Activated CD4-positive, alpha-beta T cell treated with anti-CD3 and anti-CD28 coated beads, Interleukin-2, amount 10 ng/mL, durations not matched to agents 24 days and 14 days (primary cell): ENCODE measurements around the gene CEP164. TPM values are rescaled to one million over a fixed set of nuclear protein-coding genes. Genes with fewer than 3 reads are reported as not detected.

Source experiments
- DNase-seq: peaks from one replicate; pipeline ENCODE4 v3.0.0; 2022
- H3K27ac Mint-ChIP-seq: one replicate; pipeline ENCODE4 v1.8.0; 2022; ENCODE audit warnings: mild to moderate bottlenecking, mixed read lengths
- H3K27me3 Mint-ChIP-seq: one replicate; pipeline ENCODE4 v1.8.0; 2022; ENCODE audit warnings: mixed read lengths
- H3K36me3 Mint-ChIP-seq: one replicate; pipeline ENCODE4 v1.8.0; 2022; ENCODE audit warnings: low read depth, mild to moderate bottlenecking, mixed read lengths
- H3K4me1 Mint-ChIP-seq: one replicate; pipeline ENCODE4 v1.8.0; 2021; ENCODE audit warnings: mixed read lengths
- H3K4me3 Mint-ChIP-seq: one replicate; pipeline ENCODE4 v1.8.0; 2022; ENCODE audit warnings: mild to moderate bottlenecking, moderate library complexity, mixed read lengths
- H3K9me3 Mint-ChIP-seq: one replicate; pipeline ENCODE4 v1.8.0; 2021; ENCODE audit warnings: mixed read lengths
- intact Hi-C: fragments of 100-400 bp; cut with micrococcal nuclease; formaldehyde crosslinking; loops from one replicate; pipeline ENCODE4 v1.15.1; 2023
- total RNA-seq: library from RNA; stranded (reverse); gene quantifications from 2 replicates; pipeline ENCODE4 v1.2.3, GENCODE V29; 2022

The CEP164 gene
- total RNA-seq, 1 donor from 2014 or later: 39.0 TPM

DNA sequence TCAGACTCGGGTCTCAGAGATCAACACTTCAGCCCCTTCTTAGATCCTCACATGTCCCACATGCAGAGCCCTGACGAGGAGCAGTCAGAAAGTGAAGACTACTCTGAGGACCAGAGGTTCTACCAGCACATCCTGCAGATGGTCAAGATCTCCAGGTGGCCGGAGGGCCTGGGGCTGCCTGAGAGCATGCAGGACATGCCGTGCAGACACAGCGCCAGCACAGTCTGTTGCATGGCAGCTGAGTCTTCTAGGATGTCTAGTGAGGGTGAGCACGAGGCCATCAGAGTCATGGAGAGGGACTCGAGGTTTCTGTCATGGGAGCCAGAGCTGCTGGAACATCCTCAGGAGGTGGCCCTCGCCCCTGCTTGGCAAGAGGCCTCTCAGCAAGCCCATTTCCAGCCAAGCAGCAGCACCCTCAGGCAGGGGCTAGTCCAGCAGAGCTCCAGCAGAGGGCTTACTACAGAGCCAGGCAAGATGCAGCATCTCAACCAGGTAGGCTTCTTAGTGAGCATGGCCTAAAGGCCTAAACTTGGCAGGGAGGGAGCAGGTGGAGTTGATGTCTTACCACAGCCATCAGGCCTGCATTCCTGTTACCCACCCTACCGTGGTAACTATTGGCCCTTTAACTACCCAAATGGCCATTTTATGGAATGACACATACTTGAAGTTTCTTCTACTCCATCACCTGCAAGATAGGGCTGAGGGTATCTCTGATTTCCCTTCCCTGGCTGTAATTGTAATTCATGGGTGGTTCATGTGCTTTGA is 28.7 kb downstream of the CEP164 start:
- DNase-seq: no peak
- Mint-ChIP-seq H3K4me3 (no peak overlapping the region), H3K9me3 (no peaks in the 10 kb centered on the region), H3K27ac (no peak overlapping the region), H3K4me1 (no peaks in the 10 kb centered on the region), H3K27me3 (no peaks in the 10 kb centered on the region), H3K36me3 (peaks cover 22% of the 10 kb centered on the region)
- intact Hi-C loops: no loop called here

DNA sequence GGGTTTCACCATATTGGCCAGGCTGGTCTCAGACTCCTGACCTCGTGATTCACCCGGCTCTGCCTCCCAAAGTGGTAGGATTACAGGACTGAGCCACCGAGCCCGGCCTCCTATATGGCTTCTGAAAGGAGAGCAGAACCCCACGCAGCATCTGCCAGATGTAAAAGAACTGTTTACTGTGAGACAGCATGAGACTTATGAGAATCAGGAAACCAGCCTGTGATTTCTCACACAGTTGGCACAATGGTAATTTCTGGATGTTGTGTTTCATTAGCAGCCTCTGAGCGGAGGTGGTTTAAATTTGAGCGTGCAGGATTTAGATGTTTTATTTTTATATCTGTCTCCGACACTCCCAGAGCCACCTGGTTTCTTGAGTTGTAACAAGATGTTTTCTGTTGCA is 33.8 kb downstream of the CEP164 start:
- Mint-ChIP-seq H3K4me3 (no peak overlapping the region), H3K27ac (no peak overlapping the region), H3K36me3 (peaks cover 37% of the 10 kb centered on the region), H3K9me3 (no peaks in the 10 kb centered on the region), H3K27me3 (no peaks in the 10 kb centered on the region), H3K4me1 (no peaks in the 10 kb centered on the region)
- no peak for DNase-seq
- intact Hi-C loops: no loop called here

DNA sequence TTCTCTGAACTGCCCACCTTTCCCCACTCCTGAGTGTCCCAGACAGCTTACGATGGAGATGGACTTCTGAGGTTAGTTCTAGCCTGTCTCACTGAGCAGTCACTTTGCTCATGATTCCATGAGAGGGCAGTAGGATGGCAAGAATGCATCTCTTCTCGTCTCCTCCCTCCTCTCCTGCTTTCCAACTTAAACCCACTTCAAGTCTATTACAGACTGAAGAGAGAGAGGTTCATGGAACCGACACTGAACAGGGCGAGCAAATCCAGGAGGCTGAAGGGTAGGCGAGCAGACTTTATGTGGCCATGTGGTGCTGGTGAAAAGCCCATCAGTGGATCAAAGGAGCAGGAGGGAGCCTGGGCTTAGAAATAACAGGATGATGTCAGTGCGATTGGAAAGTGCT is 38.6 kb downstream of the CEP164 start:
- H3K36me3 Mint-ChIP-seq: peaks cover 35% of the 10 kb centered on the region
- no peak overlapping the region for H3K4me3 Mint-ChIP-seq
- H3K27ac Mint-ChIP-seq: no peak overlapping the region
- H3K27me3 Mint-ChIP-seq: no peaks in the 10 kb centered on the region
- H3K4me1 Mint-ChIP-seq: no peaks in the 10 kb centered on the region
- intact Hi-C loops: no loop called here
- no peak for DNase-seq
- no peaks in the 10 kb centered on the region for H3K9me3 Mint-ChIP-seq

DNA sequence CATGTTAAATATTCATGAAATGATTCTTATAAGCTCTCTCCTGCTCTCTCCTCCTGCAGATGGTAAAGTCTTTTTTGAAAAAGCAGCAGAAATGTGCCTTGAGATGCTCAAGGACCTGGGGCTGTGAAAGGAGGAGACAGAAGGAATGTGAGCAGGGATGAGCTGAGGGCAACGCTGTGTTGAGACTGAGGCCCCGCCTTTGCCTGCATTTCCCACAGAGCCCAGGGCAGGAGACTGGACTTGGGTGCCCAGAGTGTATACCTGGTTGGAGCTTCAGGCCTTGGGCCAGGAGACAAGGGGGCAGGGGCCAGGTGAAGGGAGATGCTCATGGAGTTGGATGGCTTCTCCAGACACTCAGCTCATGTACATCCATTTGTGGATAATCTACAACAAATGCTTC is 39.2 kb downstream of the CEP164 start:
- Mint-ChIP-seq H3K27me3 (no peaks in the 10 kb centered on the region), H3K4me3 (no peak overlapping the region), H3K4me1 (no peaks in the 10 kb centered on the region), H3K9me3 (no peaks in the 10 kb centered on the region), H3K36me3 (peaks cover 38% of the 10 kb centered on the region), H3K27ac (no peak overlapping the region)
- intact Hi-C loops: no loop called here
- no peak for DNase-seq

DNA sequence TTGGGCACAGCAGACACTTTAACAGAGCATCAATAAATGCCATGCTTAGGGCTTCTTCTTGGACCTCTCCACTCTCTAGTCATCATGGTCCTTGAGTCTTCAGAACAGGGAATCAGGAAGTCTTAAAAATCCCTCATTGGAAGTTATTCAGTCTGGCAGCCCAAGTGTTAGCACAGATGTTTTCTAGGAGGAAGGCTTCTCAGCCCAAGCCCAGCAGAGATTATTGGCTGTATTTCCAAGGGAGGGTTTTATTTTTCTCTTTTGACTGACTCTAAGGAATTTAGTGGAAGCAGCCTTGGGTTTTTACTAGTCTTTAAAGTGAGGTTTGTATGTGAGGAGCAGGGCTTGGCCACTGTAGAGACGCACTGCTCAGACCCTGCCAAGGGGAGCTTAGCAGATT is 41.9 kb downstream of the CEP164 start:
- peaks cover 31% of the 10 kb centered on the region for H3K36me3 Mint-ChIP-seq
- no peaks in the 10 kb centered on the region for H3K4me1 Mint-ChIP-seq
- no peaks in the 10 kb centered on the region for H3K9me3 Mint-ChIP-seq
- H3K4me3 Mint-ChIP-seq: no peak overlapping the region
- DNase-seq: no peak
- H3K27ac Mint-ChIP-seq: no peak overlapping the region
- H3K27me3 Mint-ChIP-seq: no peaks in the 10 kb centered on the region
- intact Hi-C loops: no loop called here

DNA sequence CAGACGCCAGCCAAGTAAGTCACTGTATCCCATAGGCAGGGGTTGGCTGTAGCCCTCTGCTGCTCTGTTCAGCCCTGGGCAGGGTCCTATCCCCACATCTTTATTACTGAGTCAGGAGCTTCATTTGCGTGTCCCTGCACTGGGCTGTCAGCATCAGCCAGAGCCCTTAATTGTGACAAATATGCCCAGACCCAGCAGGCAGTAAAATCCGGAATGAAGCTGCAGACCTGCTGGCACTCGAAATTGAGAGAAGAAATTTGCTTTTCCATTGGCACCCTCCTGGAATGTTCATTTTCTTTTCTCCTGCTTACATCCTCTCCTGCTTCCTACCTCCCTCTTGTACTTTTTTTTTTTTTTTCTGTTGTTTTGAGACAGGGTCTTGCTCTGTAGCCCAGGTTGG is 43.8 kb downstream of the CEP164 start:
- no peak for DNase-seq
- no peaks in the 10 kb centered on the region for H3K4me1 Mint-ChIP-seq
- H3K9me3 Mint-ChIP-seq: no peaks in the 10 kb centered on the region
- intact Hi-C loops: no loop called here
- no peaks in the 10 kb centered on the region for H3K27me3 Mint-ChIP-seq
- no peak overlapping the region for H3K4me3 Mint-ChIP-seq
- H3K36me3 Mint-ChIP-seq: peaks cover 25% of the 10 kb centered on the region
- H3K27ac Mint-ChIP-seq: no peak overlapping the region

DNA sequence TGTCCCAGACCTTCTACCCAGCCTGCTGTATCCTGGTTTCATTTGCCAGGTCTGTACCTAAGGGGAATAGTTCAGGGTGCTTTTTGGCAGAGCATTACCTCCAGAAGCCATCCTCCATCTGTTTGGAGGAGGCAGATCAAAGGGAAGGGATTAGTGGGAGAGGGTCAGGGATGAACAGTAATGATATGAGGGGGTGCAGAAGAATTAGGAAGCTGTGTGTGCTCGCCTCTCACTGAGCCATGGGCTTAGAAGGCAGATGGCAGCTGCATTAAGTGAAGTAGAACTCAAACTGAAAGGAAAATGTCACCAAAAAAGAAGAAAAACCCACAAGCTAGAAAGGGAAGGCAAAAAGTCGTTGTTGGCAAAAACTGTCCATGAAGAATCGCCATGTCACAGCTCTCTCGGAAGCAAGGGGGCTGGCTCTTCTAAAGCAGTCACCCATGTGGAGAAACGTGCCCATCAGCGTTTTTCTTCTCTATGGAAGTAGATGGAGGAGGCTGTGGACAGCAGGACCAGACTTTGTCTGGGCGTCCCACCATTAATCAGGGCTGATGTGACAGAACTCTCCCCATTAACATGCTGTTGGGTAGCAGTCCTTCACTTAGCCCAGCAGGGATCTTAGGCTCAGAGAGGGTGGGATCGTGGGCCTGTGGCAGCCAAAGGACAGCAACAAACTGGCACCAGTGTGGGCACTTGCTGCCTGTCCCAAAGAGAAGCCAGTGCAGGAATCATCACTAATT is 46.8 kb downstream of the CEP164 start:
- intact Hi-C loops: no loop called here
- Mint-ChIP-seq H3K9me3 (no peaks in the 10 kb centered on the region), H3K4me1 (no peaks in the 10 kb centered on the region), H3K36me3 (peaks cover 25% of the 10 kb centered on the region), H3K4me3 (no peak overlapping the region), H3K27me3 (no peaks in the 10 kb centered on the region), H3K27ac (no peak overlapping the region)
- DNase-seq: no peak

DNA sequence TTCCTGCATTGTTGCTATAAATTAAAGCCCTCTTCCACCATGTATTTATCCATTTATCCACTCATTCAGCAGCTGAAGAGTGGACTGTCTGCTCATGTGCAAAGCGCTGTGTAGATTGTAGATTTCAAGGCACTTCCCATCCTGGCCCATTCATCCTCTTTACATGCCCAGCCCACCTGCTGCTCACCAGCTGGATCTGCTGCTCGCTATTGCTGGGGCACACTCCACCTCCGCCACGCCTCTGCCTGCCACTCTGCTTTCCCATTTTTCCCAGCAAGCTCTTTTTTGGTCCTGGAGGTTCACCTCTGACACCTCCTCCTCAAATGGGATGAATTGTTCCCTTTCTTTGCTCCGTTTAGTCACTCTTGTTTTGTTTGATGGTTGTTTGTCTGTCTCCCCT is 48.3 kb downstream of the CEP164 start:
- H3K9me3 Mint-ChIP-seq: no peaks in the 10 kb centered on the region
- H3K4me1 Mint-ChIP-seq: no peaks in the 10 kb centered on the region
- no peaks in the 10 kb centered on the region for H3K27me3 Mint-ChIP-seq
- H3K36me3 Mint-ChIP-seq: peaks cover 23% of the 10 kb centered on the region
- no peak overlapping the region for H3K4me3 Mint-ChIP-seq
- H3K27ac Mint-ChIP-seq: no peak overlapping the region
- no peak for DNase-seq
- intact Hi-C loops: no loop called here

DNA sequence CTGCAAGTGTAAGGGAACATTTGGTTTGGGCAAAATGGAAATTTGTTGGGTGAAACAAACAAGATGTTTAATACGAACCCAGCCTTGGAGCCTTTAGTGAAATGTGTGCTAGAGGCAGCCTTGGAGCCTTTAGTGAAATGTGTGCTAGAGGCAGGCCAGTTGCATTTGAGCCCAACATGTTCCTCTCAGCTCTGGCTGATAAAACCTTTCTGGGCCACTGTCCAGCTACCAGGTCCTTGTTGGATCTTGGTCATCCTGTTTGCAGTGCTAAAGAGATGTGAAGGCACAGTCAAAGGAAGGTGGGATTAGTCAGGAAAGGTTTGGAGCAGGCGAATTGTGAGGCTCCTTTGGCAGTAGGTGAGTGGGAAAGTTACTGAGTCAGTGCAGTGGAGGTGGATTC is 48.9 kb downstream of the CEP164 start:
- Mint-ChIP-seq H3K4me3 (no peak overlapping the region), H3K36me3 (peaks cover 20% of the 10 kb centered on the region), H3K27me3 (no peaks in the 10 kb centered on the region), H3K4me1 (no peaks in the 10 kb centered on the region), H3K9me3 (no peaks in the 10 kb centered on the region), H3K27ac (no peak overlapping the region)
- intact Hi-C loops: no loop called here
- DNase-seq: no peak

DNA sequence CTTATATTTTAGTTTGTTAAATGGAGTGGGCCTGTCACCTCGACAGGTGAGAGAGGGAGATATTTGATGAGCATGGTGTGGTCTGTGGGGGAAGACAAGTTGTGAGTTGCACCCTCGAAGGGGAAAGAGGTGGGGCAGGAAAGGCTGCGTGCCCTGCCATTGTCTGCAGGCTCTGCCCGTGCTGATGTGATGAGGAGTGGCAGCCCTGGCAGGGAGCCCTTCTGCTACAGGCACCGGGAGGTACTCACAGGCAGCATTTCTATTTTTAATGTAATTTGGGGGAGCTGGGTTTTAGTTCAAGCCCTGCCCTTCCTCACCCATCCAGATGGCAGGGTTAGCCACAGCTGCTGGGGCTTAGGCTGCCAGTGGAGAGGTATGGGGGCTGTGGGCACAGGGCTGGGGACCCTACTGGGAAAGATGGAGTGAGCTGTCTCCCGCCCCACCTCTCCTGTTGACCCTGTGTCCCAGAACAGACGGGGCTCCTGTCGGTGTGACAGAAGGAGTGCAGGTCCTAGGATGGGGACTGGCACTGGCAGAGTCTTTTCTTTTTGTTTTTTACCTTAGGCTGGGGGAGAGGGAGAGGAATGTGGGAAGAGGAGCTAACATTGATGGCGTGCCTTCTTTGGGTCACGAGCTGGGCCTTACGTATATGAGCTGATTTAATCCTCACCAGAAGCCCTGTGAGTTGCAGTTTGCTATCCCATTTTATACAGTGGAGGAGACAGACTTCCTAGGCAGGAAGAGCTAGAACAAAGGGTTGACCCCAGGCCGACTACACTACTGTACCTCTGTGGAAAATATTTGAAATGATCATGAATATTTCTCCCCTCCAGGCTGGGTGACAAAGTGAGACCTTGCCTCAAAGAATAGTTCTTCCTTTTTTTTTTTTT is 51.6 kb downstream of the CEP164 start:
- intact Hi-C loops: no loop called here
- no peaks in the 10 kb centered on the region for H3K4me1 Mint-ChIP-seq
- no peak overlapping the region for H3K4me3 Mint-ChIP-seq
- H3K27me3 Mint-ChIP-seq: no peaks in the 10 kb centered on the region
- H3K9me3 Mint-ChIP-seq: no peaks in the 10 kb centered on the region
- H3K27ac Mint-ChIP-seq: peak overlapping the region; percentile 29
- peaks cover 8% of the 10 kb centered on the region for H3K36me3 Mint-ChIP-seq
- no peak for DNase-seq

DNA sequence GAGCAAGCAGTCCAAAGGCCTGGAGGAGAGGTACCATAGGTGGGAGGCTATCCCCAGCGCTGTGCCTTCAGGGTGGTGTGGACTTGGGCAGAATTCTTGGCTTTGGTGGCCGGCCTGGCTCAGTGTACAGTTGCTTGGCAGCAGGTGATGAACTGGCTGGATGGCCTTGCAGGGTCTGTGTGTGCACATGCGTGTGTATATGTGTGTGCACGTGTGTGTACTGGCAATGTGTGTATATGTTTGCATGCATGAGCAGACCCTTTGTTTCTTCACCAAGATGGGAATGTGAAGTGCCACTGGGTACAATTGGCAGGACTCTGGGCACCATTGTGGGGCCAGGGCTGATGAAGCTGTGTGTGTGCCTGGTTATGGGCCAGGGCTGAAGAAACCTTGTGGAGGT is 53.0 kb downstream of the CEP164 start:
- Mint-ChIP-seq H3K4me1 (no peaks in the 10 kb centered on the region), H3K27ac (no peak overlapping the region), H3K9me3 (no peaks in the 10 kb centered on the region), H3K27me3 (no peaks in the 10 kb centered on the region), H3K4me3 (no peak overlapping the region), H3K36me3 (peaks cover 8% of the 10 kb centered on the region)
- intact Hi-C loops: no loop called here
- no peak for DNase-seq

DNA sequence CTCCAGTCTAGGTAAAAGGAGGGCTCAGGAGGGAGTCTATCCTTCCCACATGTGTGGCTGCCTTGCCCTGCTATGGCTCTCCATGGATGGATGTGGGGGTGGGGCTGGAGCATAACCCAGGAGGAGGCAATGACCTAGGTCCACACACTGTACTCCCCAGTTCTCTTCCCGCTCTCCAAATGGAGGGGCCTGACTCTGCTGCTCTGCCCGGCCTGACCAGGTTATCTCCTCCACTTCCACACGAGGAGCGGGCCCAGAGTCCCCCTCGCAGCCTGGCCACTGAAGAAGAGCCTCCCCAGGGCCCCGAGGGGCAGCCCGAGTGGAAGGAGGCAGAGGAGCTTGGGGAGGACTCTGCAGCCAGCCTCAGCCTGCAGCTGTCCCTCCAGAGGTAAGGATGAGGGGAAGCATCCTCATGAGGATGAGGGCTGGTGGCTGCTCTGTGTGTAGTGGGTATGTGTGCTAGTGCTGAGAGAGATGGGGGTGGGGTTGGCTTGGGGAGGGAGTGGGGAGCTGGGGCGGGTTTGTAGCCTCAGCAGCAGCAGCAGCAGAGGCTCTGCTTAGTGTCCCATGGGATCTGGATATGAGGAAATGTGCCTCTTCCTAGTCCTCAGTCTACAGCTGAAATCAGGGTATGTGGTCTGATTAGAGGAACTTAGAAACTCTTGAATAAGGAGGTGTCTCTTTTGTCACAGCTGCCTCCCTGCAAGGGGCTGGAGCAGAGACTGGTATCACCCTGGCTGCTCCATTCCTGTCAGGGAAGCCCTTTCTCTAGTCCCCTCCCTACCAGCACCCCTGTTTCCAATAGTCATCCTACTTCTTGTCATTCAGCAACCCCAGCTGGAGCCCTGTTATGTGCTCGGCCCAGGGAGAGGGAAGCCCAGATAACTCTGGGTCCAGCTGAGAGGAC is 54.1 kb downstream of the CEP164 start:
- Mint-ChIP-seq H3K27ac (no peak overlapping the region), H3K27me3 (no peaks in the 10 kb centered on the region), H3K4me1 (no peaks in the 10 kb centered on the region), H3K36me3 (peaks cover 6% of the 10 kb centered on the region), H3K4me3 (no peak overlapping the region), H3K9me3 (no peaks in the 10 kb centered on the region)
- DNase-seq: no peak
- intact Hi-C loops: no loop called here

DNA sequence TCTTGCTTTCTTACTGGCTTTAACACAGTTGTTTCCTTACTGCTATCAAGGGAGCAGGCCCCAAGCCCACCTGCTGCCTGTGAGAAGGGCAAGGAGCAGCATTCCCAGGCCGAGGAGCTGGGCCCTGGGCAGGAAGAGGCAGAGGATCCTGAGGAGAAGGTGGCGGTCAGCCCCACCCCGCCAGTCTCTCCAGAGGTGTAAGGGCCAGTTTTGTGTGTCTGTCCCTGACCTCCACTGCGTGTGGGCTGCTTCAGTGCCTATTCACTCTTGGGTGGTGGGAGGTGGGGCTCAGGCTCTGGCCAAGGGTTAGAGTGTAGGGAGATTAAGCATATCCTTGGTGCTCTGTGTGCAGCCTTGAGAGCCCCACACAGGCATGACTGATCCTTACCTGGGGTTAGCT is 55.1 kb downstream of the CEP164 start:
- Mint-ChIP-seq H3K27ac (no peak overlapping the region), H3K4me3 (no peak overlapping the region), H3K27me3 (no peaks in the 10 kb centered on the region), H3K9me3 (no peaks in the 10 kb centered on the region), H3K36me3 (peaks cover 8% of the 10 kb centered on the region), H3K4me1 (no peaks in the 10 kb centered on the region)
- no peak for DNase-seq
- intact Hi-C loops: no loop called here
